Brain microvascular endothelial cell (primary cell): Measurements from ENCODE around the gene CRYBB2.
"Not testable (repeated sequence)": the region's sequence is repeated elsewhere in the genome, so short reads cannot be mapped to it uniquely, and the experiment has no call there.

ENCODE experiments used
- DNase-seq: peaks from one replicate; pipeline ENCODE4 v3.0.0-alpha.2; 2020
- H3K27ac ChIP-seq: fragments of 250-450 bp; sonication (Bioruptor Pico); 2 replicates; pipeline ENCODE4 v1.5.1; 2020; ENCODE audit warnings: mild to moderate bottlenecking, moderate library complexity
- H3K27me3 ChIP-seq: fragments of 250-450 bp; sonication (Bioruptor Pico); replicated peaks from 2 replicates; pipeline ENCODE4 v1.5.1; 2020; ENCODE audit warnings: mild to moderate bottlenecking
- H3K36me3 ChIP-seq: fragments of 250-450 bp; sonication (Bioruptor Pico); replicated peaks from 2 replicates; pipeline ENCODE4 v1.5.1; 2020; ENCODE audit warnings: mild to moderate bottlenecking
- H3K4me3 ChIP-seq: 2 replicates; pipeline ENCODE4 v1.5.1; 2011; ENCODE audit warnings: low read depth, mild to moderate bottlenecking, control low read depth, low read length, moderate library complexity
- CTCF ChIP-seq: IDR thresholded peaks from 2 replicates; pipeline ENCODE4 v1.5.1; 2011; ENCODE audit warnings: low read depth, mild to moderate bottlenecking, moderate library complexity, low read length, control low read depth, inconsistent platforms; ENCODE audit errors: missing control alignments
- in situ Hi-C: cut with HindIII; loops from 2 replicates; pipeline ENCODE4 v1.10.0; 2017; ENCODE audit warnings: low sequenced_read_pairs, low pct_ligation_motif_present

Gene CRYBB2

DNA sequence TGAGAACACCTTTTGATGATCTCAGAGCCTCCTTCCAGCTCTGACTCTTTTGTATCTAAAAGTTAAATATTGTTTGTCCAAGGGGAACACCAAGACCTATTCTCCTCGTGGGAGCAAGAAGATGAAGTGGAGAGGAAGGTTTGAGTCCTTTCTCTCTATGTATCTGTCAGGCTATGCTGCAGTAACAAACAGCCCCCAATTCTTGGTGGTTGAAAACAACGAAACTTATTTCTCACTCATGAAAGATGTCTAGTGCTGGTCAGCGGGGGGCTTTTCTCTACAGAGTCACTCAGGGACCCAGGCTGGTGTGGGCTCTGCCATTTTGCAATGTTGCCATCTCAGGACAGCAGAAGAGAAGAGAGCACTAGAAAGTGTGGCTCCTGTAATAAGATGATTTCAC is 6.2 kb upstream of the CRYBB2 start:
- Histone ChIP-seq H3K4me3 (no peak overlapping the region), H3K27ac (no peak overlapping the region), H3K36me3 (no peaks in the 10 kb centered on the region), H3K27me3 (no peaks in the 10 kb centered on the region)
- in situ Hi-C loops: no loop called here
- no peak for DNase-seq
- TF ChIP-seq CTCF: no peak

DNA sequence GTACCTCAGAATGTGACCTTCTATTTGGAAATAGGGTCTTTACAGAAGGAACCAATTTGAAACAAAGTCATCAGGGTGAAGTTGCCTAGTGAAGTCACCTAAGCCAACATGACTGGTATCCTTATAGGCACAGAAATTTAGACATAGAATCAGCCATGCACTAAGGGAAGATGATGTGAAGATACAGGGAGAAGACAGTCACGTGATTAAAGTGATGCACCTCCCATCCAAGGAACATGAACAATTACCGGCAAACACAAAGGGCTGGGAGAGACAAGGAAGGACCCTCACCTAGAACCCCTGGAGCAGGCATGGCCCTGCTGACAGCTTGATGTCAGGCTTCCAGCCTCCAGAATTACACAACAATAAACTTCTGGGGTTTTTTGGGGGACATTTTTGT is 3.2 kb upstream of the CRYBB2 start:
- DNase-seq: no peak
- H3K4me3 ChIP-seq: no peak overlapping the region
- TF ChIP-seq CTCF: no peak
- no peaks in the 10 kb centered on the region for H3K36me3 ChIP-seq
- H3K27me3 ChIP-seq: no peaks in the 10 kb centered on the region
- in situ Hi-C loops: no loop called here
- no peak overlapping the region for H3K27ac ChIP-seq

DNA sequence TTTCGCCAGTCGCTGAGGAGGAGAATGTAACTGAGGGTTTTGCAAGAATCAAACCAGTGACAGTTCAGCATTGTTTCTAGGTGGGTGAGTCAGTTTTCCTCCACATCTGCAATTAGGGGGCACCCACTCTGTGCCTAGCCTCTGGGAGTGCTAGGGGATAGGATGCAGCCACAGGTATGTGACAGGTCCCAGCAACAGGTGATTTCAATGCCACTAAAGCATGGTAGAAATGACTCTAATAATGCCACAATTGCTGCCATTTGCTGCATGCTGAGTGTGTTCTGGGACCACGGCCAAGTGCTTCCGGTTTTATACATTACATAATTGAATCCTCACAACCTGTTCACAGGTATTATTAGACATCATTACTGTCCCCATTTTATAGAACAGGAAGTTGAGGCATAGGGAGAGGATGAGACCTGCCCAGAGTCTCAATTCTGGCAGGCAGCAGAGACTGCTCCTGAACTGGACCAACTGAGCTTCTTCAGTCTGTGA is 556 bp downstream of the CRYBB2 start:
- Histone ChIP-seq H3K4me3 (no peak overlapping the region), H3K36me3 (no peaks in the 10 kb centered on the region), H3K27ac (no peak overlapping the region), H3K27me3 (no peaks in the 10 kb centered on the region)
- no peak for DNase-seq
- no peak for TF ChIP-seq CTCF
- in situ Hi-C loops: no loop called here

DNA sequence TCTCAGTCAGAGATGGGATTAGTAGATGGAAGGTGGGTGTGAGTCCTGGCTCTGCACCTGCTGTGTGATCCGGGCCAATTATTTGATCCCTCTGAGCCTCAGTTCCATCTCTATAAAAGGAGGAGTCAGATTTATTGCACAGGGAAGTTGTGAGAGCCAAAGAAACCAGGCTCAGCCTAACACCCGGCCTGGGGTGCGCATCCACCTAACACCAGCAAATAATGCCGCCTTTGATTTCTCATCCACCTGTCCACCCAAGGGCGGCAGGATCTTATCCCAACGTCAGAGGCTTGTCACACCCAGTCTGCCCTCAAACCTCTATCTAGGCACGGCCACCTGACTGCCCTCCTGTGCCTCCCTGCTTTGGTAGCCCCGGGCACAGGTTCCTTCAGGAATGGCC is 2.4 kb downstream of the CRYBB2 start:
- Histone ChIP-seq H3K27me3 (no peaks in the 10 kb centered on the region), H3K4me3 (no peak overlapping the region), H3K27ac (no peak overlapping the region), H3K36me3 (no peaks in the 10 kb centered on the region)
- TF ChIP-seq CTCF: no peak
- DNase-seq: no peak
- in situ Hi-C loops: no loop called here

DNA sequence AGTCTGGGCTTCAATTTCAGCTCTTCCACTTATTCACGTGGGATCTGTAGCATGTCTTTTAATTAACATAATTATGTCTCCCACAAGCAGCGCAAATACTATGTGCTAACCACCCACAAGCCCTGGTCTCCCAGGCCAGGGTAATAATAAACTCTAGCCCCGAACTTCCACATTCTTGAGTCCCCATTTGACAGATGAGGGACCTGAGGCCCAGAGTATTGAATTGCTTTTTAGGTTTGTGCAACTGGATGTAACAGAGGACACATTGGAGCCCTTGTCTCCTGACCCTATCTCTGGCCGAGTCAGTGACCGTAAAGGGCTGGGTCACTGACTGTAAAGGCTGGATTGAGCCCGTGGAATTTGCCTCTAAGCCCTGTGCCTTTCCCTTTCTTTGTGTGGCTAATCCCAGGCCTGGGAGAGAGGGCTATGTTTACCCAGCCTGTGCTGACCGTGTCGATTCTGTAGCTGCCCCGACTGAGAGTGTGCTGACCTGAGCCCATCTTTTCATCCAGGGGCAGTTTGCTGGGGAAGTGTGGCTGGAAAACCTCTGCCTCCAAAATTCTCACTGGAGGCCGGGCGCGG is 3.9 kb downstream of the CRYBB2 start:
- DNase-seq: no peak
- Histone ChIP-seq H3K27me3 (no peaks in the 10 kb centered on the region), H3K27ac (no peak overlapping the region), H3K36me3 (no peaks in the 10 kb centered on the region), H3K4me3 (no peak overlapping the region)
- no peak for TF ChIP-seq CTCF
- in situ Hi-C loops: no loop called here

DNA sequence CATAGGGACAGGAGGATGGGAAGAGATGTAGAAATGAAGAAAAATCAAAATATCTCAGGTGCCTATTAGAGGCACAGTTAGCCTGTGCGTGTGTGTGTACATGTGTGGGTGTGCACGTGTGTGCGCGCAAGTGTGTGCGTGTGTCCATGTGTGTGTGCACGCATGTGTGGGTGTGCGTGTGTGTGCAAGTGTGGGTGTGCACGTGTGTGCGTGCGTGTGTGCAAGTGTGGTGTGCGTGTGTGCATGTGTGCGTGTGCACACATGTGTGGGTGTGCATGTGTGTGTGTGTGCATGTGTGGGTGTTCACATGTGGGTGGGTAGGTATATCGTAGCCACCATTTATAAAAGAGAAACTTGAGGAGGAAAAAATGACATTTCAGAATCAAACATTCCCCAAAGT is 9.4 kb downstream of the CRYBB2 start:
- Histone ChIP-seq H3K27ac (no peak overlapping the region), H3K36me3 (no peaks in the 10 kb centered on the region), H3K4me3 (no peak overlapping the region), H3K27me3 (no peaks in the 10 kb centered on the region)
- in situ Hi-C loops: no loop called here
- no peak for DNase-seq
- TF ChIP-seq CTCF: no peak

GRCh38 chr22:25230760-25231159 is 11.3 kb downstream of the CRYBB2 start:
- H3K36me3 ChIP-seq, H3K4me3 ChIP-seq, H3K27ac ChIP-seq, H3K27me3 ChIP-seq, in situ Hi-C loops, DNase-seq: not testable (repeated sequence)
